ENCODE measurements around the gene DUSP19. TPM values are rescaled to one million over a fixed set of nuclear protein-coding genes. Genes with fewer than 3 reads are reported as not detected.

DUSP19 gene
- total and polyA plus RNA-seq, 2 donors (not counting 1 experiment from before 2014, with no cell fraction given): 0.13 to 1.7 TPM

DNA sequence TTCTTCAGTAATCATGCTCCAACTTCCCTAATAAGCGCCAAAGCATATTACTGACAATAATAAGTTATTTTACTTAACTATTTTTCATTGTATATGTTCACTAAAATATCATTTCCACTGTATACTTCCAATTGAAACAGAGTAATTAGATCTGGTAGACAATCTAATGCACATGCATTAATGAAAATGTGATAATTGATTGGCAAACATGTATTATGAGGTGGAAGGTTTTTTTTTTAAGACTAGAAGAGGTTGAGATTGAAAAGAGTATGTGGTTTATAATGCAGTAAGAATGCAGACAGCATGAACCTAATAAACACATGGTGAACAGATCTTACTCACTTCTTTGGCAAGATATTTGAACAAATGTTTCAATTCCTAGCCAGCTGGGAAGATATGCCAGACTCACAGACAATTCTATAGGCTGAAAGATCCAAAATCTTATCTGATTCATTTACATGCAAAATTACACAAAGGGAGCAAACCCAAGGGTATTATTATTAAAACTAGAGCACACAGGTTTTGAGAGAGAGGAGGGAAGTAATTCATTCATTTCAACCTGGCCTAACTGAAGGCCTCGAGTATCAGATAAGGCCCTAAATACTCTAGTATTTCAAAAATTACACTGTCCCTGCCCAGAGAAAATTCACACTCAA is 43.1 kb upstream of the DUSP19 start:
- Histone ChIP-seq H3K79me2 (ENCODE audit: control insufficient read depth, insufficient read depth, low read length) (no peaks in the 10 kb centered on the region), H3K27ac (ENCODE audit: low read length in 2 of 2) (no peak overlapping the region), H3K9ac (ENCODE audit: low read length) (no peak overlapping the region), H3K4me3 (ENCODE audit: control extremely low read depth in 1 of 5, extremely low read depth in 1 of 5, insufficient read depth in 1 of 5, low read depth in 2 of 5, low read length in 4 of 5) (no peak overlapping the region), H4K20me1 (ENCODE audit: control insufficient read depth, insufficient read depth, low read length, poor library complexity, severe bottlenecking) (no peaks in the 10 kb centered on the region), H3K36me3 (replicated peaks in 1 of 2; ENCODE audit: control extremely low read depth in 1 of 2, control insufficient read depth in 1 of 2, extremely low read depth in 1 of 2, insufficient read depth in 2 of 2, low read length in 1 of 2) (no peaks in the 10 kb centered on the region), H3K9me3 (ENCODE audit: control extremely low read depth in 1 of 3, control insufficient read depth in 2 of 3, insufficient read depth in 1 of 3, low read length in 2 of 3) (peaks cover 3 to 12% (median 6%) of the 10 kb centered on the region in 3 donors), H3K4me2 (replicated peaks; ENCODE audit: low read depth, low read length, poor library complexity, severe bottlenecking) (no peak overlapping the region), H3K27me3 (replicated peaks in 1 of 4; ENCODE audit: control extremely low read depth in 1 of 4, control insufficient read depth in 3 of 4, insufficient read depth in 4 of 4, low read length in 3 of 4) (peaks cover 15 to 68% (median 55%) of the 10 kb centered on the region in 4 experiments), H3K4me1 (ENCODE audit: control insufficient read depth in 2 of 2, insufficient read depth in 2 of 2, low read length in 2 of 2) (peaks cover 22 to 43% of the 10 kb centered on the region in 2 donors), H2AFZ (ENCODE audit: insufficient read depth, low read depth, low read length, poor library complexity, severe bottlenecking) (no peak overlapping the region)
- H3K27ac Mint-ChIP-seq: no peak overlapping the region
- no CpG with 5 or more reads among the region's 2 CpGs for WGBS (ENCODE audit: insufficient coverage)
- ChIA-PET POLR2A (interaction anchor here (0.6 kb wide), 1 partner anchor 84 kb away, joined by 3 read pairs; no protein-coding TSS in a partner anchor), CTCF (no interaction called here)
- intact Hi-C loops (cut with micrococcal nuclease): loop anchor here (5.0 kb wide), 2 partner anchors 87 to 368 kb away; partner anchors contain the start of gene NUP35
- TF ChIP-seq EZH2 (IDR thresholded peaks at IDR 0.05; ENCODE audit: borderline replicate concordance, insufficient read depth, low read depth, low read length, poor library complexity, severe bottlenecking): no peak
- TF ChIP-seq CTCF (IDR thresholded peaks at IDR 0.05): no peak
- no peaks in the 10 kb centered on the region for H3K9me3 Mint-ChIP-seq (ENCODE audit: insufficient read depth)
- ATAC-seq (ENCODE audit: low read depth): no peak
- DNase-seq: no peak
- H3K4me1 Mint-ChIP-seq: peaks cover 27% of the 10 kb centered on the region
- H3K27me3 Mint-ChIP-seq: peaks cover 52% of the 10 kb centered on the region
- H3K4me3 Mint-ChIP-seq: no peak overlapping the region

Measured in B cell (primary cell).